OCI-LY3 (cell line): ENCODE results near the gene BRD4.

Source experiments
- H2AFZ ChIP-seq: fragments of 200-600, 300-600 bp; shearing (Covaris generic); 2 replicates; pipeline ENCODE4 v1.6.0; 2014; ENCODE audit warnings: antibody characterized with exemption, low read depth, low read length
- H3K27ac ChIP-seq: fragments of 200-600, 300-600 bp; sonication (generic); 2 replicates; pipeline ENCODE4 v1.5.1; 2014; ENCODE audit warnings: mild to moderate bottlenecking, low read length, moderate library complexity, mixed read lengths
- H3K27me3 ChIP-seq: fragments of 200-600, 300-600 bp; sonication (generic); 2 replicates; pipeline ENCODE4 v1.6.1; 2014; ENCODE audit warnings: low read depth, low read length, mixed read lengths
- H3K36me3 ChIP-seq: fragments of 200-600, 300-600 bp; sonication (generic); replicated peaks from 2 replicates; pipeline ENCODE3; 2014; ENCODE audit warnings: low read depth, low read length, mixed read lengths
- H3K4me1 ChIP-seq: fragments of 300-600, 200-600 bp; sonication (generic); 2 replicates; pipeline ENCODE4 v1.6.1; 2014; ENCODE audit warnings: low read length, mixed read lengths
- H3K4me2 ChIP-seq: fragments of 200-600, 300-600 bp; sonication (generic); 2 replicates; pipeline ENCODE4 v1.6.1; 2014; ENCODE audit warnings: low read length, mixed read lengths
- H3K4me3 ChIP-seq: fragments of 300-600, 200-600 bp; sonication (generic); 2 replicates; pipeline ENCODE4 v1.5.1; 2014; ENCODE audit warnings: antibody characterized with exemption, mild to moderate bottlenecking, low read length, moderate library complexity
- H3K79me2 ChIP-seq: fragments of 300-600, 200-600 bp; shearing (Covaris generic); 2 replicates; pipeline ENCODE4 v1.6.1; 2014; ENCODE audit warnings: mild to moderate bottlenecking, low read length, mixed read lengths
- H3K9ac ChIP-seq: fragments of 300-600, 200-600 bp; shearing (Covaris generic); 2 replicates; pipeline ENCODE4 v1.6.0; 2014; ENCODE audit warnings: mild to moderate bottlenecking, low read length, moderate library complexity
- H3K9me3 ChIP-seq: fragments of 200-600, 300-600 bp; shearing (Covaris generic); 2 replicates; pipeline ENCODE4 v1.6.1; 2014; ENCODE audit warnings: low read length, mixed read lengths; ENCODE audit not compliant: insufficient read depth
- H4K20me1 ChIP-seq: fragments of 200-600, 300-600 bp; sonication (generic); 2 replicates; pipeline ENCODE4 v1.6.1; 2016; ENCODE audit warnings: low read length, mixed read lengths; ENCODE audit not compliant: insufficient read depth
- CTCF ChIP-seq: fragments of 200-600, 300-600 bp; sonication (generic); IDR thresholded peaks from 2 replicates; pipeline ENCODE4 v1.5.1; 2014; ENCODE audit warnings: antibody characterized with exemption, low read length, low read depth
- EZH2phosphoT487 ChIP-seq: fragments of 200-600 bp; shearing (Covaris generic); IDR thresholded peaks from 2 replicates; pipeline ENCODE4 v1.6.1; 2018; ENCODE audit warnings: antibody characterized with exemption, mixed run types, low read depth

The BRD4 gene

GRCh38 chr19:15316498-15316897 lies 15.8 kb downstream of the BRD4 start:
- peak overlapping the region; percentile 71 for H3K4me2 ChIP-seq
- peak overlapping the region; percentile 59 for H3K27ac ChIP-seq

GRCh38 chr19:15315101-15315500 lies 17.2 kb downstream of the BRD4 start:
- H3K27ac ChIP-seq, result no peak overlapping the region
- H4K20me1 ChIP-seq, result peaks cover 99% of the 10 kb centered on the region
- TF ChIP-seq EZH2phosphoT487 (no peak), CTCF (no peak)

More at GRCh38 chr19:15316498-15316897, 15.8 kb downstream of the BRD4 start:
- TF ChIP-seq EZH2phosphoT487, result no peak
- TF ChIP-seq CTCF, result no peak
- Histone ChIP-seq H3K79me2 (peaks cover 100% of the 10 kb centered on the region), H2AFZ (no peak overlapping the region), H3K9ac (peak overlapping the region; percentile 1; the same call in 1 of the 2 replicates), H3K4me1 (peaks cover 39% of the 10 kb centered on the region), H3K36me3 (peaks cover 12% of the 10 kb centered on the region), H3K9me3 (no peaks in the 10 kb centered on the region), H3K4me3 (peak overlapping the region; percentile 57), H3K27me3 (no peaks in the 10 kb centered on the region), H4K20me1 (peaks cover 99% of the 10 kb centered on the region)

GRCh38 chr19:15313649-15314279 lies 18.6 kb downstream of the BRD4 start:
- Histone ChIP-seq H2AFZ (no peak overlapping the region), H3K27me3 (no peaks in the 10 kb centered on the region), H3K36me3 (peaks cover 14% of the 10 kb centered on the region), H3K9ac (no peak overlapping the region), H3K9me3 (no peaks in the 10 kb centered on the region), H3K27ac (no peak overlapping the region), H3K4me1 (peaks cover 29% of the 10 kb centered on the region), H3K4me2 (no peak overlapping the region), H3K4me3 (no peak overlapping the region), H4K20me1 (peaks cover 99% of the 10 kb centered on the region), H3K79me2 (peaks cover 100% of the 10 kb centered on the region)
- no peak for TF ChIP-seq CTCF
- no peak for TF ChIP-seq EZH2phosphoT487

More at GRCh38 chr19:15315101-15315500, 17.2 kb downstream of the BRD4 start:
- no peaks in the 10 kb centered on the region for H3K27me3 ChIP-seq
- no peak overlapping the region for H3K4me3 ChIP-seq
- no peaks in the 10 kb centered on the region for H3K9me3 ChIP-seq
- no peak overlapping the region for H2AFZ ChIP-seq
- no peak overlapping the region for H3K9ac ChIP-seq
- H3K4me2 ChIP-seq, result no peak overlapping the region
- peaks cover 100% of the 10 kb centered on the region for H3K79me2 ChIP-seq
- H3K4me1 ChIP-seq, result peaks cover 38% of the 10 kb centered on the region
- H3K36me3 ChIP-seq, result peaks cover 11% of the 10 kb centered on the region

- Histone ChIP-seq H3K27me3 (no peaks in the 10 kb centered on the region), H3K36me3 (peaks cover 29% of the 10 kb centered on the region), H2AFZ (no peak overlapping the region), H3K4me3 (no peak overlapping the region), H3K4me2 (no peak overlapping the region), H3K9ac (no peak overlapping the region), H4K20me1 (peaks cover 100% of the 10 kb centered on the region), H3K9me3 (no peaks in the 10 kb centered on the region), H3K27ac (no peak overlapping the region), H3K79me2 (peaks cover 100% of the 10 kb centered on the region), H3K4me1 (no peaks in the 10 kb centered on the region)
- no peak for TF ChIP-seq EZH2phosphoT487
- no peak for TF ChIP-seq CTCF
Measured at GRCh38 chr19:15307169-15307568, 25.2 kb downstream of the BRD4 start.
